Right lobe of liver (tissue), 4 donors: ENCODE data around the gene ZNF398.

Source experiments
- CTCF ChIP-seq, 4 donors: fragments of 200-600 bp in 3 of 4; fragments of 450-650 bp in 1 of 4; IDR thresholded peaks; one replicate each; pipeline versions ENCODE4 v1.5.1 to v1.8.0; 2016 to 2022; ENCODE audit warnings: antibody characterized with exemption in 4 of 4, mild to moderate bottlenecking in 2 of 4
- POLR2A ChIP-seq: fragments of 450-650 bp; IDR thresholded peaks from one replicate; pipeline ENCODE4 v1.6.1; 2017; ENCODE audit warnings: antibody characterized with exemption, mild to moderate bottlenecking
- donor health status: DM: no; HTN: no; CAD: no.
- donor health status: DM: no; HTN: no; CAD: no.
- donor health status: DM: no; HTN: yes; CAD: no.

- TF ChIP-seq CTCF (IDR thresholded peaks at IDR 0.05) = no peak
- no peak for TF ChIP-seq POLR2A
Measured at GRCh38 chr7:149216402-149216801, 69.1 kb downstream of the ZNF398 start.
